Right ventricle myocardium superior (tissue), 1 donor: ENCODE data around the gene ACAP3. TPM values are rescaled to one million over a fixed set of nuclear protein-coding genes. Genes with fewer than 3 reads are reported as not detected.

Experiments used
- ATAC-seq: fragments of 200-7000 bp; cut with Tn5 transposase; one replicate; pipeline ENCODE4 v1.9.1; 2020; ENCODE audit warnings: mild to moderate bottlenecking; ENCODE audit not compliant: poor library complexity
- DNase-seq: peaks from one replicate; pipeline ENCODE4 v3.0.0-alpha.2; 2020
- intact Hi-C: fragments of 100-400 bp; cut with DNase I; formaldehyde crosslinking; loops from one replicate; pipeline ENCODE4 v1.11.2; 2022
- total RNA-seq: library from RNA; stranded (reverse); fragmentation: NEBNext Ultra II Directional; extraction: Animal tissue kit (Norgen Biotek cat#: 25700); gene quantifications from one replicate; pipeline ENCODE4 v1.2.1, GENCODE V29; 2021
- donor health status: DM: no; HTN: yes; CAD: no; lungs with severe emphysema.

The ACAP3 gene
- total RNA-seq, 1 donor from 2014 or later, result 56.3 TPM

DNA sequence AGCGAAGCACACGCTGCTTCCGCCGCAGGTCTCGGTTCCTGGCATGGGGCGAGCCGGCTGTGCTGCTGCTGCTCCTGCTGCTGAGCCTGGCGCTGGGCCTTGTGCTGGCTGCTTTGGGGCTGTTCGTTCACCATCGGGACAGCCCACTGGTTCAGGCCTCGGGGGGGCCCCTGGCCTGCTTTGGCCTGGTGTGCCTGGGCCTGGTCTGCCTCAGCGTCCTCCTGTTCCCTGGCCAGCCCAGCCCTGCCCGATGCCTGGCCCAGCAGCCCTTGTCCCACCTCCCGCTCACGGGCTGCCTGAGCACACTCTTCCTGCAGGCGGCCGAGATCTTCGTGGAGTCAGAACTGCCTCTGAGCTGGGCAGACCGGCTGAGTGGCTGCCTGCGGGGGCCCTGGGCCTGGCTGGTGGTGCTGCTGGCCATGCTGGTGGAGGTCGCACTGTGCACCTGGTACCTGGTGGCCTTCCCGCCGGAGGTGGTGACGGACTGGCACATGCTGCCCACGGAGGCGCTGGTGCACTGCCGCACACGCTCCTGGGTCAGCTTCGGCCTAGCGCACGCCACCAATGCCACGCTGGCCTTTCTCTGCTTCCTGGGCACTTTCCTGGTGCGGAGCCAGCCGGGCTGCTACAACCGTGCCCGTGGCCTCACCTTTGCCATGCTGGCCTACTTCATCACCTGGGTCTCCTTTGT, 26.0 kb upstream of the ACAP3 start:
- ATAC-seq (peak; percentile 2), DNase-seq (no peak)
- intact Hi-C loops, result no loop called here

DNA sequence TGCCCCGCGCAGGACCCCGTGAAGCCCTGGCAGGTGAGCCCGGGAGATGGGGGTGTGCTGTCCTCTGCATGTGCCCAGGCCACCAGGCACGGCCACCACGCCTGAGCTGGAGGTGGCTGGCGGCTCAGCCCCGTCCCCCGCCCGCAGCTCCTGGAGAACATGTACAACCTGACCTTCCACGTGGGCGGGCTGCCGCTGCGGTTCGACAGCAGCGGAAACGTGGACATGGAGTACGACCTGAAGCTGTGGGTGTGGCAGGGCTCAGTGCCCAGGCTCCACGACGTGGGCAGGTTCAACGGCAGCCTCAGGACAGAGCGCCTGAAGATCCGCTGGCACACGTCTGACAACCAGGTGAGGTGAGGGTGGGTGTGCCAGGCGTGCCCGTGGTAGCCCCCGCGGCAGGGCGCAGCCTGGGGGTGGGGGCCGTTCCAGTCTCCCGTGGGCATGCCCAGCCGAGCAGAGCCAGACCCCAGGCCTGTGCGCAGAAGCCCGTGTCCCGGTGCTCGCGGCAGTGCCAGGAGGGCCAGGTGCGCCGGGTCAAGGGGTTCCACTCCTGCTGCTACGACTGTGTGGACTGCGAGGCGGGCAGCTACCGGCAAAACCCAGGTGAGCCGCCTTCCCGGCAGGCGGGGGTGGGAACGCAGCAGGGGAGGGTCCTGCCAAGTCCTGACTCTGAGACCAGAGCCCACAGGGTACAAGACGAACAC, 25.2 kb upstream of the ACAP3 start:
- DNase-seq (no peak), ATAC-seq (no peak)
- intact Hi-C loops, result no loop called here

DNA sequence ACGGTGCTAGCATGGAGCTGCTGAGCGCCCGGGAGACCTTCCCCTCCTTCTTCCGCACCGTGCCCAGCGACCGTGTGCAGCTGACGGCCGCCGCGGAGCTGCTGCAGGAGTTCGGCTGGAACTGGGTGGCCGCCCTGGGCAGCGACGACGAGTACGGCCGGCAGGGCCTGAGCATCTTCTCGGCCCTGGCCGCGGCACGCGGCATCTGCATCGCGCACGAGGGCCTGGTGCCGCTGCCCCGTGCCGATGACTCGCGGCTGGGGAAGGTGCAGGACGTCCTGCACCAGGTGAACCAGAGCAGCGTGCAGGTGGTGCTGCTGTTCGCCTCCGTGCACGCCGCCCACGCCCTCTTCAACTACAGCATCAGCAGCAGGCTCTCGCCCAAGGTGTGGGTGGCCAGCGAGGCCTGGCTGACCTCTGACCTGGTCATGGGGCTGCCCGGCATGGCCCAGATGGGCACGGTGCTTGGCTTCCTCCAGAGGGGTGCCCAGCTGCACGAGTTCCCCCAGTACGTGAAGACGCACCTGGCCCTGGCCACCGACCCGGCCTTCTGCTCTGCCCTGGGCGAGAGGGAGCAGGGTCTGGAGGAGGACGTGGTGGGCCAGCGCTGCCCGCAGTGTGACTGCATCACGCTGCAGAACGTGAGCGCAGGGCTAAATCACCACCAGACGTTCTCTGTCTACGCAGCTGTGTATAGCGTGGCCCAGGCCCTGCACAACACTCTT, 24.5 kb upstream of the ACAP3 start:
- no peak for DNase-seq
- ATAC-seq, result no peak
- intact Hi-C loops, result no loop called here

DNA sequence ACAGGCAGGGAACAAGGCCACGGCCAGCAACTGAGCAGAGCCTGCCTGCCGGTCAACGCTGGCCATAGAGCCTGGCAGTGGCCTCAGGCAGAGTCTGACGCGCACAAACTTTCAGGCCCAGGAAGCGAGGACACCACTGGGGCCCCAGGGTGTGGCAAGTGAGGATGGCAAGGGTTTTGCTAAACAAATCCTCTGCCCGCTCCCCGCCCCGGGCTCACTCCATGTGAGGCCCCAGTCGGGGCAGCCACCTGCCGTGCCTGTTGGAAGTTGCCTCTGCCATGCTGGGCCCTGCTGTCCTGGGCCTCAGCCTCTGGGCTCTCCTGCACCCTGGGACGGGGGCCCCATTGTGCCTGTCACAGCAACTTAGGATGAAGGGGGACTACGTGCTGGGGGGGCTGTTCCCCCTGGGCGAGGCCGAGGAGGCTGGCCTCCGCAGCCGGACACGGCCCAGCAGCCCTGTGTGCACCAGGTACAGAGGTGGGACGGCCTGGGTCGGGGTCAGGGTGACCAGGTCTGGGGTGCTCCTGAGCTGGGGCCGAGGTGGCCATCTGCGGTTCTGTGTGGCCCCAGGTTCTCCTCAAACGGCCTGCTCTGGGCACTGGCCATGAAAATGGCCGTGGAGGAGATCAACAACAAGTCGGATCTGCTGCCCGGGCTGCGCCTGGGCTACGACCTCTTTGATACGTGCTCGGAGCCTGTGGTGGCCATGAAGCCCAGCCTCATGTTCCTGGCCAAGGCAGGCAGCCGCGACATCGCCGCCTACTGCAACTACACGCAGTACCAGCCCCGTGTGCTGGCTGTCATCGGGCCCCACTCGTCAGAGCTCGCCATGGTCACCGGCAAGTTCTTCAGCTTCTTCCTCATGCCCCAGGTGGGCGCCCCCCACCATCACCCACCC, 23.6 kb upstream of the ACAP3 start, which contains the start of gene TAS1R3:
Gene TAS1R3, plus strand, starts transcription at position 213 of the 898 bp plus-strand sequence. Its CDS starts 66 bp downstream, at position 279.
- DNase-seq (no peak), ATAC-seq (no peak)
- intact Hi-C loops, result no loop called here

DNA sequence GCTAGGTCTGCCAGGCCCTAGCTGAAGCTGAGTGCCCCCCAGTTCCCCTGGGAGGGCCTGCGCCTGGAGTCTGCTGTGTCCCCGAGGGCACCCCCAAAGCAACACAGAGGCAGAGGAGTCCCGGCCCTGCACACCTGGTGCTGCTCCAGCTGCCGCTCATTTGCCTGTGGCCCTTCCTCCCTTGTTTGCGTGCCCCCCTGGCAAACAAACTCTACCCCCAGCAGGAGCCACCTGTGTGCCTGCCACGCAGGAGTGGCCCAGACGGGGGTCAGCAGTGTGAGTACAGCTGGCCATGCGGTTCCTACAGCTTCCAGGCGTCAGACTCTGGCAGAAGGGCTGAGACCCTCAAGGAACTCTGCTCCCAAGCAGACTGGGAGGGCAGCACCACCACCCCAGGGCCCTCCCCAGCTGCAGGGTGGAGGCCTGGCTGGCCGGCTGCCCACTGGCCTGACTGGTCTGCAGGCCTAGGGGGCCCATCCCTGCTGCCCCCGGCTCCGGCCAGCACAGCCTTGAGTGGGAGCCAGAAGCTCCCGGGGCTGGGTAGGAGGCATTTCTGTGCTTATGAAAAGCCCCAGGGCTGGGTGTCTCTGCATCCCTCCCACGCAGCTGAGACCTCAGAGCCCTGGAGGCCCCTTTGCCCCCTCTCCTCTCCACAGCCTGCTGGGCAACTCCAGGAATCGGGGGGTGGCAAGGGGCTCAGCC, 22.8 kb upstream of the ACAP3 start:
- intact Hi-C loops, result no loop called here
- no peak for DNase-seq
- no peak for ATAC-seq

DNA sequence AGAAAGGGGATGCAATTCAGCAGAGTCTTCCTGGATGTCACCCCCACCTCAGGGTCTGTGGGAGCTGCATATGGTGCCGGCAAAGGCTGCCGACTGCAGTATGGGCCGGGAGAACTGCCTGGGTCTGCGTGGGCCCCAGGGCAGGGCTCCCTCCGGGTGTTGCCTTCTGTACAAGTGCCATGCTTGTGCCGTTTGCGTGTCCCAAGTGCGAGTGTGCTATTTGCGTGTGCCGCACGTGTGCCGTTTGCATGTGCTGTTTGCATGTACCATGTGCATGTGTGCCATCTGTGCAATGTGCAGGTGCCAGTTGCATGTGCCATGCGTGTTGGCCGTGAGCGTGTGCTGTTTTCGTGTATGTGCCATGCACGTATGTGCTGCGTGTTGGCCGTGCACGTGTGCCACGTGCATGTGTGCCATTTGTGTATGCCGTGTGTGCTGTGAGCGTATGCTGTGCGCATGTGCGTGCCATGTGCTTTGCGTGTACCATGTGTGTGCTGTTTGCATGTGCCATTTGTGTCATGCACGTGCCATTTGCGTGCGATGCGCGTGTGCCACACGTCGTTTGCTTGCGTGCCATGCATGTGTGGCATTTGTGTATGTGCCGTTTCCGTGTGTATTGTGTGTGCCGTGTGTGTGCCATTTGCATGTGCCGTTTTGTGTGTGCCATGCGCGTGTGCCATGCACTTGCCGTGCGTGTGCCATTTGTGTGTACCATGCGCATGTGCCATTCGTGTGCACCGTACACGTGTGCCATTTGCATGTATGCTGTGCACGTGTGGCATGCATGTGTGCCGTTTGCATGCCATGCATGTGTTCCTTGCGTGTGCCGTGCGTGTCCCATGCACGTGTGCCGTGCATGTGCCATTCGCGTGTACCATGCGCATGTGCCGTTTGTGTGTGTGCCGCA, 21.8 kb upstream of the ACAP3 start:
- no peak for DNase-seq
- ATAC-seq, result no peak
- intact Hi-C loops, result no loop called here

DNA sequence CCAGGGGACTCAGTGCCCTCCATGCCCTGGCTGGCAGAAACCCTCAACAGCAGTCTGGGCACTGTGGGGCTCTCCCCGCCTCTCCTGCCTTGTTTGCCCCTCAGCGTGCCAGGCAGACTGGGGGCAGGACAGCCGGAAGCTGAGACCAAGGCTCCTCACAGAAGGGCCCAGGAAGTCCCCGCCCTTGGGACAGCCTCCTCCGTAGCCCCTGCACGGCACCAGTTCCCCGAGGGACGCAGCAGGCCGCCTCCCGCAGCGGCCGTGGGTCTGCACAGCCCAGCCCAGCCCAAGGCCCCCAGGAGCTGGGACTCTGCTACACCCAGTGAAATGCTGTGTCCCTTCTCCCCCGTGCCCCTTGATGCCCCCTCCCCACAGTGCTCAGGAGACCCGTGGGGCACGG, 20.5 kb upstream of the ACAP3 start:
- ATAC-seq (no peak), DNase-seq (no peak)
- intact Hi-C loops, result no loop called here

DNA sequence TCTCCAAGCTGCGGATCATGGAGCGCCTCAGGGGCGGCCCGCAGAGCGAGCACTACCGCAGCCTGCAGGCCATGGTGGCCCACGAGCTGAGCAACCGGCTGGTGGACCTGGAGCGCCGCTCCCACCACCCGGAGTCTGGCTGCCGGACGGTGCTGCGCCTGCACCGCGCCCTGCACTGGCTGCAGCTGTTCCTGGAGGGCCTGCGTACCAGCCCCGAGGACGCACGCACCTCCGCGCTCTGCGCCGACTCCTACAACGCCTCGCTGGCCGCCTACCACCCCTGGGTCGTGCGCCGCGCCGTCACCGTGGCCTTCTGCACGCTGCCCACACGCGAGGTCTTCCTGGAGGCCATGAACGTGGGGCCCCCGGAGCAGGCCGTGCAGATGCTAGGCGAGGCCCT, 19.6 kb upstream of the ACAP3 start:
- intact Hi-C loops, result no loop called here
- DNase-seq, result no peak
- ATAC-seq, result no peak

DNA sequence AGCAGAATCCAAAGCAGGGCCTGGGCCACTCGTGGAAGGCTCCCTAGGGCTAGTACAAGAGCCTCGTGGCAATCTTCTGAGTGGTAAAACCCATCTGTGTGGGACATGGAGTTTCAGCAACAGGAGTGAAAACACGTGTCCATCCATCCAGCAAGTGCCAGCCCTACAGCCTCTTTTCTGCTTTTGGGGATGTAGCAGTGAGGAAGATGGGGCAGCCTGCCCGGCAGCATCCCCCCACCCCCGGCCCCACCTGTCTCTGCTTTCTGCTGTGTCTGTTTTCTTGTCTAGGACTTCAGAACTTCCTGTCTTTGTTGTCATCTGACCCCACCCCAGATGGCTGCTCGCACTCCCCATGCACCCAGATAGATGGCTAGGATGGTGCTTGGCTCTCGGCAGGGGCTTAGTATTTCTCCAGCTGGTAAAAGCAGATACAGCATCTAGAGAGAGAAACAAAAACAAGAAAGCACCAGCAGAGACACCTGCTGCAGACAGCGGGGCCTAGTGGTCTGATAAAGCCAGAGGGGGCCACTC, 18.4 kb upstream of the ACAP3 start:
- intact Hi-C loops, result no loop called here
- ATAC-seq (no peak), DNase-seq (no peak)

DNA sequence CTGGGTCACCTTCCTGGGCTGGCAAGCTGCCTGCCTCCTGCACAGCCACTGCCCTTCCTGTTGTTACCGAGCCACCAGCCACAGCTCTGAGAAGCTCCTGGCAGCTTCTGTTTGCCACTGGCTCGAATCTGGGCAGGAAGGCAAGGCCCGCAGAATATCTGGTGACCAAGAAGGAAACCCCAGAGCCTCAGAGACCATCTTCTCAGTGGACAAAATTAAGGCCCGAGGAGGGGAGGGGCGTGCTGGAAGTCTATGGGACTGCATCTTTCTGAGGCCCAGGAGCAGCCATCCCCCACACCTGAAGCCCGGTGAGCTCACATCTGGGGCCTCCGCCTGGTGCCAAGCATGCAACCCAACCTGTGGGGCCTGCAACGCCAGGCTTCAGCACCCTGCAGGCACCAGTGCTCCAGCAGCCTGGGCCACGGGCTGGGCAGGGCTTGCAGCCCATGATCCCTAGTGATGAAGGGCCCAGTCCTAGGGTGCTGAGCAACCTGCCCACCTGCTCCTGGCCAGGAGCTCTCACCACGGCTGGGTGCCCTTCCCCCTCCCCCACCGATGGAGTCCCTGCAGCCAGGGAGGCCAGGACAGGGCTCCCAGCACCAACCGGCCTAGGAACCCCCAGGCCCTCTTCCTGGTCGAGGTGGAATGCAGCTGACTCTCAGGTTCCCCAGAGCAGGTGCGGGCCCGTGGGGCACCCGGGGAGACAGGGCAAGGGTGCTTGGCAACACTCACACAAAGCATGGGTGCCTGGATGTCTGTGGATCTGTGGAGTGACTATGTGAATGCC, 17.8 kb upstream of the ACAP3 start:
- DNase-seq (peak; percentile 84), ATAC-seq (peak; percentile 69)
- intact Hi-C loops, result no loop called here

DNA sequence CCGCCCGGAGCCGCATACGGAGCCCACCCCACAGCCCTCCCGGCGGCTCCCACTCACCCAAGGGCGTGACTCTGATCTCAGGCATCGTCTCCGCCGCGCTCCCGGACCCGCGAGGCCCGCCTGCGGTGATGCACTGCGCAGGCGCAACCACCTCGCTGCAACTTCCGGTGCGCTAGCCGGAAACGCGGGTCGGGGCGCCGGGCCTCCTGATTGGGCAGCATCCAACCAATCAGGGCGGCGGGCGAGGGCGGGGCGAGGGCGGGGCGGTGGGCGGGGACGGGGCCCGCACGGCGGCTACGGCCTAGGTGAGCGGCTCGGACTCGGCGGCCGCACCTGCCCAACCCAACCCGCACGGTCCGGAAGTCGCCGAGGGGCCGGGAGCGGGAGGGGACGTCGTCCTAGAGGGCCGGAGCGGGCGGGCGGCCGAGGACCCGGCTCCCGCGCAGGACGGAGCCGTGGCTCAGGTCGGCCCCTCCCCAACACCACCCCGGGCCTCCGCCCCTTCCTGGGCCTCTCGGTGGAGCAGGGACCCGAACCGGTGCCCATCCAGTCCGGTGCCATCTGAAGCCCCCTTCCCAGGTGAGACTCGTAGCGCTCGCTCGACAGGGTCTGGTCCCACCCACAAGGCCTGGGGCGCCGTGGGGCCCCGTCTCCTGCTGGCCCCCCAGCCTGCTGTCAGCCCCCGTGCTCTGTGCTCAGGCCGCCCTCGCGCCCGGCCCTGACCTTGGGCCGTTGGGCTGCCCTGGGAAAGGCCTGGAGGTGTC, 17.0 kb upstream of the ACAP3 start, which contains the start of the genes CPTP and INTS11:
Gene CPTP, plus strand, starts transcription at position 279 of the 764 bp plus-strand sequence. CDS start 2,109 bp downstream, outside the sequence.
Gene INTS11, minus strand, starts transcription at position 137 of the 764 bp plus-strand sequence. Its CDS starts 52 bp downstream, at position 85.
- intact Hi-C loops, result no loop called here
- ATAC-seq, result peak; percentile 84
- DNase-seq, result peak; percentile 95

DNA sequence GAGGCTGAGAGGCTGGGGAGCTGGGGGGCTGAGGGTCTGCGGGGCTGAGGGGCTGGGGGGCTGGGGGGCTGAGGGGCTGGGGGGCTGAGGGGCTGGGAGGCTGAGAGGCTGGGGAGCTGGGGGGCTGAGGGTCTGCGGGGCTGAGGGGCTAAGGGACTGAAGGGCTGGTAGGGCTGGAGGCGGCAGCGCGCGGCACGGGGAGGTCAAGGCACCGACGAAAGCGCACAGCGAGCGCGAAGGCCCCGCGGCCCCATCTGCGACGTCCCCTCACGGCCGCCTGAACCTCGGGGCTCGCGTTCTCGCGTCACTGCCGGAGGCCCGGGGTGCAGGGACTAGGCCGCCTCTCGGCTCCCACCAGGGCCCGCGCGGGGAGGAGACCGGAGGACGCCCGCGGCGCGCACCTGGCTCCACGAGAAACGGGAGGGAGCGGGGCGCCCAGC, 16.4 kb upstream of the ACAP3 start:
- ATAC-seq (no peak), DNase-seq (no peak)
- intact Hi-C loops, result no loop called here

DNA sequence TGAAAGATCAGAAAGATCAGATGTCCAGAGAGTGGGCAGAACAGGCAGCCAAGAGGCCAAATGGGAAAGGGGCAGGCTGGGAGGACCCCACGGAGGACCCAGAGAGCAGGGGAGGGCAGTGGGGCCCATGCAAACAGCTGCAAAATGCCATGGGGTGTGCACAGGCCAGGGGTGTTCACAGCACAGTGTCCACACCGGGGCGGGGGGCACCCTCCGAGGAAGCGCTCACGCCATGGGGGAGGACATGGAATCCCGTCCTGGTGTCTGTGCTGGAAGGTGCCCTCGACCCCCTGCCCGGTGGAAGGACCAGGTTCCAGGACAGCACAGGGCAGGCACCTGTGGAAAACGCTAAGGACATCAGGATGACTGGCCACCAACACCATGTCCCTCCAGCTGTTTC, 15.2 kb upstream of the ACAP3 start:
- ATAC-seq (no peak), DNase-seq (no peak)
- intact Hi-C loops, result no loop called here

DNA sequence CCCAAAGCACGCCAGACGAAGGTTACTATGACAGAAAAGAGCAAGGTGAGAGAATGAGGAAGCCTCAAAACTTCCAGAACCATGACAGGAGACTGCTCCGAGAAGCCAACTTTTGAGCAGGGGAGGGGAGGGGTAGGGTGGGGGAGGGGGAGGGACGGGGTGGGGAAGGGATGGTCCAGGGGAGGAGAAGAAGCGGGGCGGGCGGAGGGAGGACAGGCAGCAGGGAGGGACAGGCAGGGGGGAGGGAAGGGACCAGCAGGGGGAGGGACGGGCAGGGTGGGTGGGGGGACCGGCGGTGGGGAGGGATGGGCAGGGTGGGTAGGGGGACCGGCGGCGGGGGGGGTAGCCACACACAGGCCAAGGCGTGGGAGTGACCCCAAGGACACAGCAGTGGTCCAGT, 14.7 kb upstream of the ACAP3 start:
- ATAC-seq, result no peak
- intact Hi-C loops, result no loop called here
- no peak for DNase-seq

DNA sequence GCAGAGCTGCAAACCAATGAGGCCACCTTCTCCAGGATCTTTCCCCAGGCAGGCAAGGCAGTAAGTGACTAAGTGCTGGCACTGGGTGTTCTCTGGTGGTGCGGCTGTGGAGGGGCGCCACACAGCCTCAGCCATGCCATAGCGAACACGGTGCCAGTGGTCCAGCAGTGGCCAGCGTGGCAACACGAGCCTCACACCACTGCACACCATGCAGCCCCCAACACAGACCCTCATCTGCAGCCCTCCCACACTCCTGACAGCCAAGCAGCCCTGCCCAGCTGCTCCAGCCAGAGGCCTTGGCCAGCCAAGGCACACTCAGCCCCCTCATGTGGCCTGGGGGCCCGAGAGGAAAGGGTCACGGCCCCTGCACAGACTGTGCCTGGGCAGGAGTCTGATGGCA, 13.7 kb upstream of the ACAP3 start:
- DNase-seq (no peak), ATAC-seq (no peak)
- intact Hi-C loops, result no loop called here
